ENCODE measurements around the gene IDH1. TPM values are rescaled to one million over a fixed set of nuclear protein-coding genes. Genes with fewer than 3 reads are reported as not detected.

Gene IDH1
- total RNA-seq, 1 experiment from 2014 or later, result 91.2 TPM

- Histone ChIP-seq H4K20me1 (ENCODE audit: insufficient read depth) (no peaks in the 10 kb centered on the region), H3K79me2 (ENCODE audit: insufficient read depth, low read length) (peaks cover 38% of the 10 kb centered on the region), H3K4me3 (replicated peaks in 1 of 2; ENCODE audit: low read depth in 1 of 2, low read length in 2 of 2) (peak overlapping the region; percentile 90 to 91), H3K27me3 (ENCODE audit: insufficient read depth, low read length) (no peaks in the 10 kb centered on the region), H2AFZ (ENCODE audit: low read depth, low read length, poor library complexity, severe bottlenecking) (no peak overlapping the region), H3K27ac (ENCODE audit: low read depth, low read length) (peak overlapping the region; percentile 62; the same call in 1 of the 2 replicates), H3K4me2 (ENCODE audit: low read length) (peak overlapping the region; percentile 85), H3K9ac (ENCODE audit: low read length) (peak overlapping the region; percentile 79), H3K9me3 (ENCODE audit: control insufficient read depth in 1 of 2, insufficient read depth in 1 of 2, low read depth in 1 of 2, low read length in 2 of 2) (0 out of 4 replicates have a peak, but pooled peaks cover 0 to 3% of the 10 kb centered on the region in 2 experiments), H3K36me3 (ENCODE audit: control insufficient read depth in 1 of 2, insufficient read depth in 2 of 2, low read length in 2 of 2) (no peaks in the 10 kb centered on the region), H3K4me1 (ENCODE audit: control insufficient read depth in 1 of 2, insufficient read depth in 2 of 2, low read length in 2 of 2) (peaks cover 10 to 29% of the 10 kb centered on the region in 2 experiments), H3K9me2 (ENCODE audit: insufficient read depth) (no peaks in the 10 kb centered on the region)
- TF ChIP-seq ELF1 (IDR thresholded peaks at IDR 0.05; ENCODE audit: borderline replicate concordance, low read depth) (0 out of 2 replicates have a peak, but pooled peaks have one; percentile 17), JUND (IDR thresholded peaks at IDR 0.05) (no peak; the same call in 1 of the 2 replicates)
- POLR2A ChIA-PET, result interaction anchor here (3.0 kb wide), 1 partner anchor 12 kb away, joined by 16 read pairs; the partner anchor contains the start of gene IDH1
- no peak for ATAC-seq
- no peak for DNase-seq (ENCODE audit: low read depth, low spot score)
- BruUV-seq (replicated peaks), result TSS peak; percentile 60
- intact Hi-C loops (cut with micrococcal nuclease), result loop anchor here (5.0 kb wide), 1 partner anchor 470 kb away; no protein-coding TSS in a partner anchor
- RAD21 ChIA-PET (ENCODE audit: low non-redundant PET in 1 of 2, low total read pairs in 2 of 2, uncharacterized antibody in 2 of 2, unreplicated experiment in 2 of 2), result no interaction called here
- CTCF ChIA-PET, result interaction anchor here (1.0 to 2.5 kb wide), 3 partner anchors 13 to 1064 kb away, joined by 3 to 13 read pairs (median 7); no protein-coding TSS in a partner anchor
Observed at GRCh38 chr2:208266936-208267335, 12.1 kb upstream of the IDH1 start.

- ChIA-PET POLR2A (interaction anchor here (1.0 to 3.0 kb wide), 2 partner anchors 8 to 12 kb away, joined by 5 to 16 read pairs; partner anchors contain the start of gene IDH1), CTCF (interaction anchor here (1.0 to 2.5 kb wide), 3 partner anchors 12 to 1065 kb away, joined by 3 to 13 read pairs (median 7); no protein-coding TSS in a partner anchor), RAD21 (ENCODE audit: low non-redundant PET in 1 of 2, low total read pairs in 2 of 2, uncharacterized antibody in 2 of 2, unreplicated experiment in 2 of 2) (no interaction called here)
- H3K79me2 ChIP-seq (ENCODE audit: insufficient read depth, low read length), result peaks cover 38% of the 10 kb centered on the region
- peak overlapping the region; percentile 85 for H3K4me2 ChIP-seq (ENCODE audit: low read length)
- no peak overlapping the region for H2AFZ ChIP-seq (ENCODE audit: low read depth, low read length, poor library complexity, severe bottlenecking)
- H4K20me1 ChIP-seq (ENCODE audit: insufficient read depth), result no peaks in the 10 kb centered on the region
- H3K4me1 ChIP-seq (ENCODE audit: control insufficient read depth in 1 of 2, insufficient read depth in 2 of 2, low read length in 2 of 2), result peaks cover 10 to 29% of the 10 kb centered on the region in 2 experiments
- no peak for TF ChIP-seq JUND (IDR thresholded peaks at IDR 0.05)
- no peak for TF ChIP-seq POLR2AphosphoS5 (IDR thresholded peaks at IDR 0.05; ENCODE audit: low read depth, low read length)
- 0 out of 4 replicates have a peak, but pooled peaks cover 0 to 3% of the 10 kb centered on the region in 2 experiments for H3K9me3 ChIP-seq (ENCODE audit: control insufficient read depth in 1 of 2, insufficient read depth in 1 of 2, low read depth in 1 of 2, low read length in 2 of 2)
- intact Hi-C loops (cut with micrococcal nuclease), result loop anchor here (5.0 kb wide), 1 partner anchor 469 kb away; no protein-coding TSS in a partner anchor
- H3K9ac ChIP-seq (ENCODE audit: low read length), result peak overlapping the region; percentile 79
- H3K27me3 ChIP-seq (ENCODE audit: insufficient read depth, low read length), result no peaks in the 10 kb centered on the region
- BruUV-seq (replicated peaks), result no TSS peak
- H3K9me2 ChIP-seq (ENCODE audit: insufficient read depth), result no peaks in the 10 kb centered on the region
- no peaks in the 10 kb centered on the region for H3K36me3 ChIP-seq (ENCODE audit: control insufficient read depth in 1 of 2, insufficient read depth in 2 of 2, low read length in 2 of 2)
- H3K4me3 ChIP-seq (replicated peaks in 1 of 2; ENCODE audit: low read depth in 1 of 2, low read length in 2 of 2), result peak overlapping the region; percentile 90 to 91
- H3K27ac ChIP-seq (ENCODE audit: low read depth, low read length), result peak overlapping the region; percentile 62
- no peak for DNase-seq (ENCODE audit: low read depth, low spot score)
- no peak; the same call in 1 of the 2 replicates for ATAC-seq
Observed at GRCh38 chr2:208266553-208266893, 11.7 kb upstream of the IDH1 start.
